ENCODE data around the gene OSBPL5.

DNA sequence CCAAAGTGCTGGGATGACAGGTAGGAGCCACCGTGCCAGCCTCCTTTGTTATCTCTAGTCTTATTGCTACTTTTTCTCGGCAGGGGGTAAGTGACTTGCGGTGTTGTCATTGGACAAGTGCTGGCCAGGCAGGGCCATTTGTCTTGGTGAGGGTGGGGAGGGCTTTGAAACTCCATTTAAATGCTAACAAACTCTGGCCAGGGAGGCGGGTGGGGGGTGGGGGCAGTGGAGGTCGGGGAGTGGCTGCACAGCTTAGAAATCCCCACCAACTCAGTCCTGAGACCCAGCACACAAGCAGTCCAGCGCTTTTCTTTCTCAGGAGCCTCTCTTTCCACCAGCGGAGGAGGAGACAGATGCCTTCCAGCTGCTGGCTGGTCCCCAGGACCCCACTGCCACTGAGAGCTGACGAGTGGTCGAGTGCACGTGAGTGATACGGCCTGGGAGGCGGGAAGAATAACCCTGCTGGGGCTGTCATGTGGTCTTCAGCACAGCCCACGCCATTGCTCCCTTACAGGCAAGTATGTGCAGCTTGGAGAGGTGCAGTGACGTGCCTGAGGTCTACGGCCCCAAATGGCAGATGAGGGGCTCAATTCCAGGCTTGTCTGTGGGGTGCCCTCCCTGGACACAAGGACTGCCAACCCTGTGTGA, 24.2 kb upstream of the OSBPL5 start:
- TF ChIP-seq, protein P1, sequence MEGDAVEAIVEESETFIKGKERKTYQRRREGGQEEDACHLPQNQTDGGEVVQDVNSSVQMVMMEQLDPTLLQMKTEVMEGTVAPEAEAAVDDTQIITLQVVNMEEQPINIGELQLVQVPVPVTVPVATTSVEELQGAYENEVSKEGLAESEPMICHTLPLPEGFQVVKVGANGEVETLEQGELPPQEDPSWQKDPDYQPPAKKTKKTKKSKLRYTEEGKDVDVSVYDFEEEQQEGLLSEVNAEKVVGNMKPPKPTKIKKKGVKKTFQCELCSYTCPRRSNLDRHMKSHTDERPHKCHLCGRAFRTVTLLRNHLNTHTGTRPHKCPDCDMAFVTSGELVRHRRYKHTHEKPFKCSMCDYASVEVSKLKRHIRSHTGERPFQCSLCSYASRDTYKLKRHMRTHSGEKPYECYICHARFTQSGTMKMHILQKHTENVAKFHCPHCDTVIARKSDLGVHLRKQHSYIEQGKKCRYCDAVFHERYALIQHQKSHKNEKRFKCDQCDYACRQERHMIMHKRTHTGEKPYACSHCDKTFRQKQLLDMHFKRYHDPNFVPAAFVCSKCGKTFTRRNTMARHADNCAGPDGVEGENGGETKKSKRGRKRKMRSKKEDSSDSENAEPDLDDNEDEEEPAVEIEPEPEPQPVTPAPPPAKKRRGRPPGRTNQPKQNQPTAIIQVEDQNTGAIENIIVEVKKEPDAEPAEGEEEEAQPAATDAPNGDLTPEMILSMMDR (IDR thresholded peaks at IDR 0.05) = no peak
- TF ChIP-seq POLR2A (IDR thresholded peaks at IDR 0.05) (no peak), POLR2AphosphoS5 (IDR thresholded peaks at IDR 0.05) (no peak)
